ENCODE data around the gene GJB3. TPM values are rescaled to one million over a fixed set of nuclear protein-coding genes. Genes with fewer than 3 reads are reported as not detected.

GJB3 gene
- total and polyA plus RNA-seq, 7 experiments from 2014 or later: not detected

DNA sequence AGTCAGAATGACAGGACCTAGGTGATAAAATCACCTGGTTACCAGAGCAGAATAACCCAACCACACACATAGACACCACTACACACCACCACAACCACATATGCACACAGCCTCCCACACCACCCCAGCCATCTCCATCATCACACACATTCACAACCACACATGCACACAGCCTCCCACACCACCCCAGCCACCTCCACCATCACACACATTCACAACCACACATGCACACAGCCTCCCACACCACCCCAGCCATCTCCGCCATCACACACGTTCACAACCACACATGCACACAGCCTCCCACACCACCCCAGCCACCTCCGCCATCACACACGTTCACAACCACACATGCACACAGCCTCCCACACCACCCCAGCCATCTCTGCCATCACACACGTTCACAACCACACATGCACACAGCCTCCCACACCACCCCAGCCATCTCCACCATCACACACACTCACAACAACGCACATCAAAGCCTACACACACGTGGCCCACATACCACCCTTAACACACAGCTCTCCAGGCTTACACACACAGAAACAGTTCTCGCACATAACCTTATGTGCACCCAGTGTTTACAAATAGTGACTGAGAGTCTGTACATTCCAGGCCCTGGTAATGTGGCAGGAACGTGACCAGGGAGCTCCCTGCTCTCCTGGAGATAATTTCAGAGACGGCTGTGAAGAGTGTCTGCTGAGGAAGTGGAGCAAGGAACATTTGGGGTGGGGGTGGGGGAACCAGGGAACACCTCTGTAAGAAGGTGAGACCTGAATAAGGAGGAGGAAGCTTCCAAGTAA, 3.3 kb upstream of the GJB3 start:
- Mint-ChIP-seq H3K27ac (no peak overlapping the region), H3K4me3 (no peak overlapping the region), H3K4me1 (peaks cover 0 to 4% (median 0%) of the 10 kb centered on the region in 7 donors), H3K36me3 (no peaks in the 10 kb centered on the region), H3K9me3 (no peaks in the 10 kb centered on the region), H3K27me3 (peaks cover 36 to 43% (median 42%) of the 10 kb centered on the region in 5 donors)
- CTCF ChIA-PET: no interaction called here
- H3K9me3 ChIP-seq (ENCODE audit: control insufficient read depth in 2 of 3, low read length in 3 of 3): no peaks in the 10 kb centered on the region
- ATAC-seq: no peak
- no peaks in the 10 kb centered on the region for H3K27me3 ChIP-seq (ENCODE audit: control insufficient read depth in 2 of 2, insufficient read depth in 2 of 2, low read length in 2 of 2)
- DNase-seq: no peak
- intact Hi-C loops (cut with micrococcal nuclease): no loop called here
- no peaks in the 10 kb centered on the region for H3K36me3 ChIP-seq (ENCODE audit: control insufficient read depth in 2 of 3, insufficient read depth in 3 of 3, low read length in 3 of 3)
- H3K4me1 ChIP-seq (ENCODE audit: control insufficient read depth in 2 of 2, insufficient read depth in 2 of 2, low read length in 2 of 2): no peaks in the 10 kb centered on the region
- H3K27ac ChIP-seq (ENCODE audit: low read depth, low read length): no peak overlapping the region
- POLR2A ChIA-PET: no interaction called here
- H3K4me3 ChIP-seq (ENCODE audit: low read length): no peak overlapping the region

DNA sequence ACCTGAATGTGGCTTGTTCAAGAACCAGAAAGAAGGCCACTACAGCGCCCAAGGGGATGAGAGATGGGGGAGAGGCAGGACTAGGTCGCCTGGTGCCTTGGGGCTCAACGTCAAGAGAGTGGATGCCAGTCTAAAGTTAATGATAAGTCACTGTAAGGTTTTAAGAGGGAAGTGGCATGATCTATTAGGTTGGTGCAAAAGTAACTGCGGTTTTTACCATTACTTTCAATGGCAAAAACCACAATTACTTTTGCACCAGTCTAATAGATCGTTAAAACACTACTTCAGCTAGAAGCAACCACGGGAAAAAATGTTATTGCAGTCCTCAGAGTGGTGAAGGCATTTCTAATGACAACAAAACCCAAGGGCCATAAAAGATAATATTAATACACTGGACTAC, 2.6 kb upstream of the GJB3 start:
- Histone ChIP-seq H3K4me1 (ENCODE audit: control insufficient read depth in 2 of 2, insufficient read depth in 2 of 2, low read length in 2 of 2) (no peaks in the 10 kb centered on the region), H3K27ac (ENCODE audit: low read depth, low read length) (no peak overlapping the region), H3K27me3 (ENCODE audit: control insufficient read depth in 2 of 2, insufficient read depth in 2 of 2, low read length in 2 of 2) (no peaks in the 10 kb centered on the region), H3K9me3 (ENCODE audit: control insufficient read depth in 2 of 3, low read length in 3 of 3) (no peaks in the 10 kb centered on the region), H3K36me3 (ENCODE audit: control insufficient read depth in 2 of 3, insufficient read depth in 3 of 3, low read length in 3 of 3) (no peaks in the 10 kb centered on the region), H3K4me3 (ENCODE audit: low read length) (no peak overlapping the region)
- Mint-ChIP-seq H3K27me3 (peaks cover 42 to 50% (median 48%) of the 10 kb centered on the region in 5 donors), H3K36me3 (no peaks in the 10 kb centered on the region), H3K27ac (no peak overlapping the region), H3K9me3 (no peaks in the 10 kb centered on the region), H3K4me3 (no peak overlapping the region), H3K4me1 (peaks cover 0 to 4% (median 0%) of the 10 kb centered on the region in 7 donors)
- ATAC-seq (no peak), DNase-seq (no peak)
- ChIA-PET POLR2A (no interaction called here), CTCF (no interaction called here)
- intact Hi-C loops (cut with micrococcal nuclease): no loop called here

DNA sequence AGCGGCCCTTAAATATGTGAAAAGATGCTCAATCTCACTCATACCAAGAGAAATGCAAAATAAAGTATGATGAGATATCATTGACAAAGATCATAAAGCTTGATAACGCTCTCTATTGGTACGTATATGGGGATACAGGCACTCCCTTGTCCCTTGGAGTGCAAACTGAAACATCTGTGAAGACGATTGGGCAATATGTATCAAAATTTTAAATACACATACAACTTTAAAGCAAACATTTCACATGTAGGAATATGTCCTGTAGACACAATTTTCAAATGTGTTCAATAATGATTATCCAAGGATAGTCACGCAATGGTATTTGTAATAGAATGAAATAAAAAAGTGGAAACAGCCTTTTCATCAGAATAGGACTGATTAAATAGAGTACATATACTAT, 2.0 kb upstream of the GJB3 start:
- no peak for ATAC-seq
- no peak for DNase-seq
- Histone ChIP-seq H3K4me3 (ENCODE audit: low read length) (no peak overlapping the region), H3K36me3 (ENCODE audit: control insufficient read depth in 2 of 3, insufficient read depth in 3 of 3, low read length in 3 of 3) (no peaks in the 10 kb centered on the region), H3K27ac (ENCODE audit: low read depth, low read length) (no peak overlapping the region), H3K4me1 (ENCODE audit: control insufficient read depth in 2 of 2, insufficient read depth in 2 of 2, low read length in 2 of 2) (no peaks in the 10 kb centered on the region), H3K27me3 (ENCODE audit: control insufficient read depth in 2 of 2, insufficient read depth in 2 of 2, low read length in 2 of 2) (no peaks in the 10 kb centered on the region), H3K9me3 (ENCODE audit: control insufficient read depth in 2 of 3, low read length in 3 of 3) (no peaks in the 10 kb centered on the region)
- ChIA-PET POLR2A (no interaction called here), CTCF (no interaction called here)
- intact Hi-C loops (cut with micrococcal nuclease): no loop called here
- H3K36me3 Mint-ChIP-seq: no peaks in the 10 kb centered on the region
- no peak overlapping the region for H3K27ac Mint-ChIP-seq
- H3K9me3 Mint-ChIP-seq: no peaks in the 10 kb centered on the region
- peaks cover 44 to 52% (median 52%) of the 10 kb centered on the region in 5 donors for H3K27me3 Mint-ChIP-seq
- H3K4me3 Mint-ChIP-seq: no peak overlapping the region
- peaks cover 0 to 4% (median 0%) of the 10 kb centered on the region in 7 donors for H3K4me1 Mint-ChIP-seq

DNA sequence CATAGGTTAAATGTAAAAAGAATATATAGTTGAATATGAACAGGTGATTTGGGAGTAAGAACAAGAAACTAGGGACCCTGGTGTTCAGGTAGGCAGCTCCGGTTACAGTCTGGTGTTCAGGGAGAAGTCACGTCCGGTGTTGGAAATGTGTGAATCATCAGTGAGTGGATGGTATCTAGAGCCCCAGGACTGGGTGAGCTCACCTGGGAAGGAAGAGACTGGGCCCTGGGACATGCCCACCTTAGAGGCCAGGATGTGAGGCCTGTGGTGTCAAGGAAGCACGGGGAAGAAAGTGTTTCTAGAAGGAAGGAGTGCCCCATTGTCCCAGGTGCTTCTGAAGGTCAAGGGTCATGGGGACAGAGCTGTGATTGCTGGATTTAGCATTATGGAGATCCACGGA, 1.5 kb upstream of the GJB3 start:
- Histone ChIP-seq H3K4me1 (ENCODE audit: control insufficient read depth in 2 of 2, insufficient read depth in 2 of 2, low read length in 2 of 2) (no peaks in the 10 kb centered on the region), H3K36me3 (ENCODE audit: control insufficient read depth in 2 of 3, insufficient read depth in 3 of 3, low read length in 3 of 3) (no peaks in the 10 kb centered on the region), H3K4me3 (ENCODE audit: low read length) (no peak overlapping the region), H3K9me3 (ENCODE audit: control insufficient read depth in 2 of 3, low read length in 3 of 3) (no peaks in the 10 kb centered on the region), H3K27me3 (ENCODE audit: control insufficient read depth in 2 of 2, insufficient read depth in 2 of 2, low read length in 2 of 2) (no peaks in the 10 kb centered on the region), H3K27ac (ENCODE audit: low read depth, low read length) (no peak overlapping the region)
- intact Hi-C loops (cut with micrococcal nuclease): no loop called here
- no peak for ATAC-seq
- Mint-ChIP-seq H3K27ac (no peak overlapping the region), H3K4me3 (peak overlapping the region in 1 of 10 donors; percentile 27), H3K36me3 (no peaks in the 10 kb centered on the region), H3K9me3 (no peaks in the 10 kb centered on the region), H3K27me3 (peaks cover 46 to 57% (median 52%) of the 10 kb centered on the region in 5 donors), H3K4me1 (peaks cover 0 to 4% (median 0%) of the 10 kb centered on the region in 7 donors)
- ChIA-PET CTCF (no interaction called here), POLR2A (no interaction called here)
- DNase-seq: no peak

DNA sequence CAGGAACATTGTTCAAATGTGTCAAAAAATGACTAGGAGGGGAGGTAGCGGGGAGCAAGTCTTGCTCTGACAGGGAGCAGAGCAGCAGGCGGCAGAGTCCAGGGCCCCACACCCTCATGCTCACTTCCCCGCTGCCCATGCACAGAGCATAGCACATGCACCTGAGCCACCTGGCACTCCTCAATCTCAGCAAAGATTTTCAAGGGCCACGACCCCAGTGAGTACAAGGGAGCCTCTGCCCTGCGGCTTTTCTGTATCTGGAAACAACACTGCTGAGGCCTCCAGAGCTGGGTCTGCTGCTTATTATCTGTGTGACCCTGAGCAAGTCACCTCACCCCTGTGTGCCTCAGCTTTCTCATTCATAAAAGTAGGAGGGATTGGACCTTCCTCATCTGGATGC, 1.1 kb upstream of the GJB3 start:
- Histone ChIP-seq H3K4me3 (ENCODE audit: low read length) (no peak overlapping the region), H3K36me3 (ENCODE audit: control insufficient read depth in 2 of 3, insufficient read depth in 3 of 3, low read length in 3 of 3) (no peaks in the 10 kb centered on the region), H3K27me3 (ENCODE audit: control insufficient read depth in 2 of 2, insufficient read depth in 2 of 2, low read length in 2 of 2) (no peaks in the 10 kb centered on the region), H3K4me1 (ENCODE audit: control insufficient read depth in 2 of 2, insufficient read depth in 2 of 2, low read length in 2 of 2) (no peaks in the 10 kb centered on the region), H3K9me3 (ENCODE audit: control insufficient read depth in 2 of 3, low read length in 3 of 3) (no peaks in the 10 kb centered on the region), H3K27ac (ENCODE audit: low read depth, low read length) (no peak overlapping the region)
- H3K36me3 Mint-ChIP-seq: no peaks in the 10 kb centered on the region
- H3K27me3 Mint-ChIP-seq: peaks cover 47 to 61% (median 52%) of the 10 kb centered on the region in 5 donors
- H3K4me1 Mint-ChIP-seq: peaks cover 0 to 4% (median 0%) of the 10 kb centered on the region in 7 donors
- POLR2A ChIA-PET: no interaction called here
- DNase-seq: no peak
- CTCF ChIA-PET: no interaction called here
- H3K9me3 Mint-ChIP-seq: no peaks in the 10 kb centered on the region
- peak overlapping the region in 1 of 10 donors; percentile 45 for H3K4me3 Mint-ChIP-seq
- ATAC-seq: no peak
- no peak overlapping the region for H3K27ac Mint-ChIP-seq
- intact Hi-C loops (cut with micrococcal nuclease): no loop called here

DNA sequence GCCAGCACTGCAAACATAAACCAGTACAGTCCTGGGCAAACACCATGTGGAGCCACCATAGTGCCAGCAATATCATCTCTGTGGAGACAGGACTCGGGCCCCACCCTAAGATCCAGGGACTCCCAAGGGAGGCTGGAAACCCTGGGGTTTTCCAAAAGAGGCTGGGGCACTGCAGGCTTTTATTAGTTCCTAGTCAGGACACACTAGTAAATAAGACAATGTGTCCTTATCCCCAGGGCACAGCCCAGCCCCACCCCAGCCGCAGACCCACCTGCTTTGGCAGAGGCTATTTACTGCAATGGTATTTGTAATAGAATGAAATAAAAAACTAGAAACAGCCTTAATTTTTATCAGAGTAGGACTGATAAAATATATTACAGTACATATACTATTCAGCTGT, 486 bp upstream of the GJB3 start:
- ATAC-seq (no peak), DNase-seq (no peak)
- H3K4me3 Mint-ChIP-seq: peak overlapping the region in 4 of 10 donors; percentile 26 to 62 (median 42)
- no peaks in the 10 kb centered on the region for H3K9me3 ChIP-seq (ENCODE audit: control insufficient read depth in 2 of 3, low read length in 3 of 3)
- peaks cover 0 to 4% (median 0%) of the 10 kb centered on the region in 7 donors for H3K4me1 Mint-ChIP-seq
- H3K4me3 ChIP-seq (ENCODE audit: low read length): no peak overlapping the region
- no peak overlapping the region for H3K27ac ChIP-seq (ENCODE audit: low read depth, low read length)
- POLR2A ChIA-PET: no interaction called here
- CTCF ChIA-PET: no interaction called here
- H3K27me3 ChIP-seq (ENCODE audit: control insufficient read depth in 2 of 2, insufficient read depth in 2 of 2, low read length in 2 of 2): no peaks in the 10 kb centered on the region
- no peaks in the 10 kb centered on the region for H3K9me3 Mint-ChIP-seq
- H3K4me1 ChIP-seq (ENCODE audit: control insufficient read depth in 2 of 2, insufficient read depth in 2 of 2, low read length in 2 of 2): no peaks in the 10 kb centered on the region
- H3K36me3 ChIP-seq (ENCODE audit: control insufficient read depth in 2 of 3, insufficient read depth in 3 of 3, low read length in 3 of 3): no peaks in the 10 kb centered on the region
- H3K27me3 Mint-ChIP-seq: peaks cover 49 to 65% (median 54%) of the 10 kb centered on the region in 5 donors
- H3K36me3 Mint-ChIP-seq: no peaks in the 10 kb centered on the region
- intact Hi-C loops (cut with micrococcal nuclease): no loop called here
- H3K27ac Mint-ChIP-seq: no peak overlapping the region

DNA sequence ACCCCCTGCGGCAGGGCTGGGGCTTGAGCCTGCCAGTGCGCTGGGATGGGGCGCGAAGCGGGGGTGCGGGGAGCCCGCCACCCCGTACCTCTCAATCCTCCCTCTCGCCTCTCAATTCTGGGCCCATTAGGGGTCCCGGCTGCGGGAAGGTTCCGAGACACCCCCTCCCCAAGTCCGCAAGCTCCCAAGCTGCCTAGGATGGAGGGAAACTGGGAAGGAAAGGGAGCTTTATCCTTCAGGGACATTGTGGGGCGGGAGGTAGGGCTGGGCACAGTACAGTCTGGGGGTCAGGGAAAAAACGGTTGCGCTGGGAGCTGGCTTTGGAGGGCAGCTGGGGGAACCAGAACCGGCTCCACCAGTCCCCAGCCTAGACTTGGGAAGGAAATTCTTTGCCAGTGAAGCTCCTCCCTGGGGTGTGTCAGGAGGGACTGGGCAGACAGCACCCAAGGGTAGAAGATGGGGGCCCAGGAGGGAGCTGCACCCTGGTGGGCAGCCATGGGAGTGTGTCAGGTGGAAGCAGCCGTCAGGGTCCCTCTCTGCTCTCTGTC, 904 bp downstream of the GJB3 start:
- H3K4me3 Mint-ChIP-seq: peak overlapping the region in 6 of 10 donors; percentile 5 to 39 (median 26)
- peaks cover 0 to 11% (median 0%) of the 10 kb centered on the region in 7 donors for H3K4me1 Mint-ChIP-seq

More for the DNA sequence above, 904 bp downstream of the GJB3 start:
- Histone ChIP-seq H3K4me3 (ENCODE audit: low read length) (no peak overlapping the region), H3K36me3 (ENCODE audit: control insufficient read depth in 2 of 3, insufficient read depth in 3 of 3, low read length in 3 of 3) (no peaks in the 10 kb centered on the region), H3K27me3 (ENCODE audit: control insufficient read depth in 2 of 2, insufficient read depth in 2 of 2, low read length in 2 of 2) (no peaks in the 10 kb centered on the region), H3K4me1 (ENCODE audit: control insufficient read depth in 2 of 2, insufficient read depth in 2 of 2, low read length in 2 of 2) (no peaks in the 10 kb centered on the region), H3K9me3 (ENCODE audit: control insufficient read depth in 2 of 3, low read length in 3 of 3) (no peaks in the 10 kb centered on the region), H3K27ac (ENCODE audit: low read depth, low read length) (no peak overlapping the region)
- DNase-seq (no peak), ATAC-seq (no peak)
- no peaks in the 10 kb centered on the region for H3K9me3 Mint-ChIP-seq
- intact Hi-C loops (cut with micrococcal nuclease): no loop called here
- POLR2A ChIA-PET: no interaction called here
- CTCF ChIA-PET: interaction anchor here (0.7 kb wide), 1 partner anchor 1751 kb away, joined by 3 read pairs; no protein-coding TSS in a partner anchor
- H3K36me3 Mint-ChIP-seq: no peaks in the 10 kb centered on the region
- H3K27me3 Mint-ChIP-seq: peaks cover 54 to 75% (median 61%) of the 10 kb centered on the region in 5 donors
- no peak overlapping the region for H3K27ac Mint-ChIP-seq
